Measurements from ENCODE around the gene EIF3CL.
"Not testable (repeated sequence)": the region's sequence is repeated elsewhere in the genome, so short reads cannot be mapped to it uniquely, and the experiment has no call there.

DNA sequence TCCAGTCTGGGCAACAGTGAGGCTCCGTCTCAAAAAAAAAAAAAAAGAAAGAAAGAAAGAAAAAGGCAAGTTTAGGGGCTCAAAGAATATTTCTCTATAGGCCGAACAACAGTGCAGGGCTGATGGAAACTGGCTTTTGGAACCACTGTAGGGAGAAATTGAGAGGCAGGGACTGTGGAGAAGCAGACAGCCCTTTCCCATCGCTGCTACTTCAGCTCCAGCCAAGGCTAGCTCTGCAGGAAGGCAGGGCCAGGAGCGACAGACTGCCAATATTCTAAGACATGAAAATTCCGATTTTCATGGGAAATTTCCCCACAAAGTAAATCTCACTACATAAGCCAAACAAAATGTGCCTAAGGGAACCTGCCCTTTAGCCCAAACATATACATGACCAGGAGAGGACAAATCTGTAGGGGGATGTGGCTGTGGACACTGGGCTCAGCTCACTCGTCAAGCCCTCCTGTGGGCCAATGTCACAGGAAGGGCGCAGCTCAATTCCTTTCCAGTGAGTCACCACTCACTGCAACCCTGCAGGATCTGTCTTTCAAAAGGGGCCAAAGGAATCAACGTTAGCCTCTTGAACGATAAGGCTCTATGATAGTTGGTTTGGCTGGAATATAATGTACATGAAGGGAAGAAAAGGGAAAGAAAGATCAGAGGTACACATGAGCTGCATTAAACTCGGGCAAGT lies 21.3 kb downstream of the EIF3CL start:
- TF ChIP-seq POLR2A (IDR thresholded peaks at IDR 0.05; ENCODE audit: borderline replicate concordance, extremely low read depth, insufficient read depth, insufficient read length); EZH2 (IDR thresholded peaks at IDR 0.05): not testable (repeated sequence)

Data from HCT116 (cell line).